ENCODE data around the gene TMEM203. TPM values are rescaled to one million over a fixed set of nuclear protein-coding genes. Genes with fewer than 3 reads are reported as not detected.
A peak's percentile ranks its signal among the peaks of the same experiment; 100 is the strongest.

The TMEM203 gene
- total and polyA plus RNA-seq, 2 of the 13 experiments (the other 11 are each of a cell fraction or from before 2014, with no cell fraction given) = 23.4 to 36.7 TPM

- TF ChIP-seq, protein P1, sequence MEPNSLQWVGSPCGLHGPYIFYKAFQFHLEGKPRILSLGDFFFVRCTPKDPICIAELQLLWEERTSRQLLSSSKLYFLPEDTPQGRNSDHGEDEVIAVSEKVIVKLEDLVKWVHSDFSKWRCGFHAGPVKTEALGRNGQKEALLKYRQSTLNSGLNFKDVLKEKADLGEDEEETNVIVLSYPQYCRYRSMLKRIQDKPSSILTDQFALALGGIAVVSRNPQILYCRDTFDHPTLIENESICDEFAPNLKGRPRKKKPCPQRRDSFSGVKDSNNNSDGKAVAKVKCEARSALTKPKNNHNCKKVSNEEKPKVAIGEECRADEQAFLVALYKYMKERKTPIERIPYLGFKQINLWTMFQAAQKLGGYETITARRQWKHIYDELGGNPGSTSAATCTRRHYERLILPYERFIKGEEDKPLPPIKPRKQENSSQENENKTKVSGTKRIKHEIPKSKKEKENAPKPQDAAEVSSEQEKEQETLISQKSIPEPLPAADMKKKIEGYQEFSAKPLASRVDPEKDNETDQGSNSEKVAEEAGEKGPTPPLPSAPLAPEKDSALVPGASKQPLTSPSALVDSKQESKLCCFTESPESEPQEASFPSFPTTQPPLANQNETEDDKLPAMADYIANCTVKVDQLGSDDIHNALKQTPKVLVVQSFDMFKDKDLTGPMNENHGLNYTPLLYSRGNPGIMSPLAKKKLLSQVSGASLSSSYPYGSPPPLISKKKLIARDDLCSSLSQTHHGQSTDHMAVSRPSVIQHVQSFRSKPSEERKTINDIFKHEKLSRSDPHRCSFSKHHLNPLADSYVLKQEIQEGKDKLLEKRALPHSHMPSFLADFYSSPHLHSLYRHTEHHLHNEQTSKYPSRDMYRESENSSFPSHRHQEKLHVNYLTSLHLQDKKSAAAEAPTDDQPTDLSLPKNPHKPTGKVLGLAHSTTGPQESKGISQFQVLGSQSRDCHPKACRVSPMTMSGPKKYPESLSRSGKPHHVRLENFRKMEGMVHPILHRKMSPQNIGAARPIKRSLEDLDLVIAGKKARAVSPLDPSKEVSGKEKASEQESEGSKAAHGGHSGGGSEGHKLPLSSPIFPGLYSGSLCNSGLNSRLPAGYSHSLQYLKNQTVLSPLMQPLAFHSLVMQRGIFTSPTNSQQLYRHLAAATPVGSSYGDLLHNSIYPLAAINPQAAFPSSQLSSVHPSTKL (CRISPR knock-in tag; IDR thresholded peaks at IDR 0.05) = 0 out of 2 replicates have a peak, but pooled peaks have one; percentile 37
- TF ChIP-seq ZNF530 (CRISPR knock-in tag; IDR thresholded peaks at IDR 0.05; ENCODE audit: low read depth) = no peak
- no peak for TF ChIP-seq MZF1 (CRISPR knock-in tag; IDR thresholded peaks at IDR 0.05; ENCODE audit: borderline replicate concordance)
- TF ChIP-seq JARID2 (CRISPR knock-in tag; IDR thresholded peaks at IDR 0.05; ENCODE audit: insufficient replicate concordance) = no peak
- no peak for TF ChIP-seq FOSL2 (CRISPR knock-in tag; IDR thresholded peaks at IDR 0.05)
- TF ChIP-seq MTERF4 (CRISPR knock-in tag; IDR thresholded peaks at IDR 0.05) = no peak
- no peak for TF ChIP-seq ZNF564 (CRISPR knock-in tag; IDR thresholded peaks at IDR 0.05)
- TF ChIP-seq TGIF2 (CRISPR knock-in tag; IDR thresholded peaks at IDR 0.05) = no peak
- no peak for TF ChIP-seq ZNF740 (CRISPR knock-in tag; IDR thresholded peaks at IDR 0.05)
- TF ChIP-seq ELF4 (CRISPR knock-in tag; IDR thresholded peaks at IDR 0.05; ENCODE audit: borderline replicate concordance) = no peak
- TF ChIP-seq ZSCAN9 (CRISPR knock-in tag; IDR thresholded peaks at IDR 0.05; ENCODE audit: borderline replicate concordance) = no peak
- TF ChIP-seq SMAD9 (CRISPR knock-in tag; IDR thresholded peaks at IDR 0.05) = 0 out of 2 replicates have a peak, but pooled peaks have one; percentile 55
- TF ChIP-seq PATZ1 (CRISPR knock-in tag; IDR thresholded peaks at IDR 0.05) = peak; percentile 92
- TF ChIP-seq, protein P2, sequence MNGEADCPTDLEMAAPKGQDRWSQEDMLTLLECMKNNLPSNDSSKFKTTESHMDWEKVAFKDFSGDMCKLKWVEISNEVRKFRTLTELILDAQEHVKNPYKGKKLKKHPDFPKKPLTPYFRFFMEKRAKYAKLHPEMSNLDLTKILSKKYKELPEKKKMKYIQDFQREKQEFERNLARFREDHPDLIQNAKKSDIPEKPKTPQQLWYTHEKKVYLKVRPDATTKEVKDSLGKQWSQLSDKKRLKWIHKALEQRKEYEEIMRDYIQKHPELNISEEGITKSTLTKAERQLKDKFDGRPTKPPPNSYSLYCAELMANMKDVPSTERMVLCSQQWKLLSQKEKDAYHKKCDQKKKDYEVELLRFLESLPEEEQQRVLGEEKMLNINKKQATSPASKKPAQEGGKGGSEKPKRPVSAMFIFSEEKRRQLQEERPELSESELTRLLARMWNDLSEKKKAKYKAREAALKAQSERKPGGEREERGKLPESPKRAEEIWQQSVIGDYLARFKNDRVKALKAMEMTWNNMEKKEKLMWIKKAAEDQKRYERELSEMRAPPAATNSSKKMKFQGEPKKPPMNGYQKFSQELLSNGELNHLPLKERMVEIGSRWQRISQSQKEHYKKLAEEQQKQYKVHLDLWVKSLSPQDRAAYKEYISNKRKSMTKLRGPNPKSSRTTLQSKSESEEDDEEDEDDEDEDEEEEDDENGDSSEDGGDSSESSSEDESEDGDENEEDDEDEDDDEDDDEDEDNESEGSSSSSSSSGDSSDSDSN (CRISPR knock-in tag; IDR thresholded peaks at IDR 0.05) = peak; percentile 67
- TF ChIP-seq DDIT3 (CRISPR knock-in tag; IDR thresholded peaks at IDR 0.05) = no peak
- no peak for TF ChIP-seq ZNF510 (CRISPR knock-in tag; IDR thresholded peaks at IDR 0.05; ENCODE audit: low read depth)
- no peak for TF ChIP-seq ZNF83 (CRISPR knock-in tag; IDR thresholded peaks at IDR 0.05; ENCODE audit: borderline replicate concordance)
- TF ChIP-seq ZBTB1 (CRISPR knock-in tag; IDR thresholded peaks at IDR 0.05; ENCODE audit: borderline replicate concordance) = no peak
- no peak; the same call in 1 of the 2 replicates for TF ChIP-seq WIZ (CRISPR knock-in tag; IDR thresholded peaks at IDR 0.05)
- no peak for TF ChIP-seq SIN3B (IDR thresholded peaks at IDR 0.05; ENCODE audit: low read length)
These were observed 36.2 kb upstream of the TMEM203 start (continued) for GRCh38 chr9:137241490-137242268.
